GM21360 (cell line): Measurements from ENCODE around the gene LRMDA.

Experiments used
- ATAC-seq: cut with Tn5 transposase; IDR thresholded peaks from one replicate; pipeline ENCODE4 v1.9.1; 2021; ENCODE audit warnings: mild to moderate bottlenecking, moderate library complexity; ENCODE audit not compliant: unreplicated experiment

The LRMDA gene

DNA sequence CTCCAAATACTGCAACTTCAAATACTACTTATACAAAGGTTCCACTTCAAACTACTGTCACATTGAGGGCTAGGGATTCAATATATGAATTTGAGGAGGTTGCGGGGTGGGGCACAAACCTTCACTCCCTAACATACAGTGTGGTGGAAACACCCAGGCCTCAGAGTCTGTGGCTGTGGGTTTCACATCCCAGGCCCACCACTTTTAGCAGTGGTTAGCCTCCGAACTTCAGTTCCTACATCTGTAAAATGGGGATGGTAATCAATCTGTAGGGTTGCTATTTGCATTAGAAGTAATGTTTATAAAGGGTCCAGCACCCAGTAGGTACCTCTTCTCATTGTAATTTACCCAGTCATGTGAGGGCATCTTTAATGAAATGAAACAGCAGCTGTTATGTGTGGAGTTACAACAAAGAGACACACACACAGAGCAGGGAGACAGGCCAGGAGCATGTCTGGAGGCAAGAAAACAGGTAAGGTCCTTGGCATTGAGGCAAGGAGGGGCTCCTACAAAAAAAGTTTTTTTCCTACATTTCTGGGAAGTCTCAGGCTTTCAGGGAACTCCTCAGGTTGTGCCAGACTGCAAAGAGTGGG, 570.9 kb downstream of the LRMDA start:
- ATAC-seq, result no peak

DNA sequence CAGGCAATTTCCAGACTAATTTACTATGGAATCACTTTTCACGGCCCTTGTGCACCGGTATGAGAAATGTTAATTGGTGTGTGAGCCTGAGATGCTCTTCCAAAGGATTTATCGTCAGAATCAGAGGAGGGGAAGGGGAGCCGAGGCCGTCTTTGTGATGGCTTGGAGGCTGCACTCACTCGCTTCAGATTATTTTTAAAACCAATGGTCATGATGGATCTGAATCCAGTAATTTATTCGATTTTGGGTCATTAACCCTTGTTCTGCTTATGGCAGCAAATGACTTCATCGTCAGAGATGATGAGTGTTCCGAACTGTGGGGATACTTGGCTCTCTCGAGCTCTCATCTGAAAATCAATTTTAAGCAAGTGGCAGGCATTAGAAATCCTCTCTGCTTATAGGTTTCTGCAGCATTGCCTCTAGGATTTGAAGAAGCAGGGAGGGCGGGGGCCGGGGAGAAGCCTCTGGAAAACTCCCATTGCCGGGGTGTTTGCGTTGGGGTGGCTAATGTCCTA, 576.3 kb downstream of the LRMDA start:
- no peak for ATAC-seq

DNA sequence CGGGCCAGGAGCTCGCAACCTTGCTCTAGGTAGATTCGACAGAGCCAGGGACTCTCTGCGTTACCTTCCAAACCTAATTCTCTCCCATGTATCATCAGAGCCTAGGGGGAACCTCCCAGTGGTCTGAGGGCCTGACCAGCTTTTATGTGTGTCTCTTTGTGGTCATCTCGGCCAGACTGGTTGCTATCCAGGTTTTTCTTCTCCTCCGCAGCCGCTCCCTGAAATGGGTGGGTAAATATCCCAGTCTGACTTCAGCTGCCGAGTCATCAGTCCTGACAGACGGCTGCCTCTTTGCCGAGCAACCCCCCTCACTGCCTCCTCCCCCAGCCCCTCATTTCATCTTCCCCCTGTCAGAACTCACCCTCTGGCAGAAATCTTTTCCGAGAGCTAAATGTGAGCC, 578.1 kb downstream of the LRMDA start:
- no peak for ATAC-seq

DNA sequence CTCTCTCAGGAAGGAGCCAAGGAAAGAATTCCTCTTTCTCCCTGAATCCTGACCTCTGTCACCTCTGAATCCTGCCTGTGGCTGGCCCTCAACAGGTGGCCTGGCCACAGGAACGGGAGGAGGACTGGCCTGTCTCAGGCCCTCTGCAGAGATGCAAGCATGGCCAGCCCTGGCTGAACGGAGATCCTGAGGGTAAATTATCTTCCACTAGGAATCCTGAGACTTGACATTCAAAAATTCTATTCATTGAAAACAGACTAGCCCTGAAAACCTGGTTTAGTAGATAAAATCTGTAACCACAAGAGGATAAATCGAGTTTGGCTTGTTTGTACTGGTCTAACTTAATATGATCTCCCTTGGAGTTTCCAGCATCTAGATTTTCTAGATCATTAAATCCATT, 579.3 kb downstream of the LRMDA start:
- ATAC-seq, result no peak

DNA sequence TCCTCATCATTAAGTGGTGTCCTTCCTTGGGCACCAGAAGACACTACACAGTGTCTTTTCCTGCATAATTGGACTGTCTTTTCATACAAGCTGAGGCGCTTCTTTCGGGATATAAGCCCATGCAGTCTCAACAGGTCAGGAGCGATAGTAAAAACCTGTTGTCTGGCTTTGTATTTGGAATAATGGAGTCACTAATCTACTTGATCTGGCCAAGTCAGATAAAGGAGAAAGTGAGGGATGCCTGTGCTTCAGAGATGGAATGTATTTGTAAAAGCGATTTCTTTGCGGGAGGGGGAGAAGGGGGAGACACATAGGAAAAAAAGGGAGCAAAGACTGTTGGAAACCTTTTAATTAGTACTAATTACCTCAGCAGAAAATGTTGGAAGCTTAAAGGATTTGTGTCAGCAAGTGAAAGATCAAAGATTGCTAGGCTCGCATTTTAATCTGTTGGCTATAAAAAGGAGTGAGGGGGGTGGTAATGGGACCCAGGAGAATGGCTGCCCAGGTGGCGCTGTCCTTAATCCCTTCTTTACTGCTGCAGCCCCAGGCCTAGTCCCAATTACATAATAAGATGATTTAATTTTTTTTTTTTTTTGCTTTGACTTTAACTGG, 581.4 kb downstream of the LRMDA start:
- ATAC-seq, result no peak

DNA sequence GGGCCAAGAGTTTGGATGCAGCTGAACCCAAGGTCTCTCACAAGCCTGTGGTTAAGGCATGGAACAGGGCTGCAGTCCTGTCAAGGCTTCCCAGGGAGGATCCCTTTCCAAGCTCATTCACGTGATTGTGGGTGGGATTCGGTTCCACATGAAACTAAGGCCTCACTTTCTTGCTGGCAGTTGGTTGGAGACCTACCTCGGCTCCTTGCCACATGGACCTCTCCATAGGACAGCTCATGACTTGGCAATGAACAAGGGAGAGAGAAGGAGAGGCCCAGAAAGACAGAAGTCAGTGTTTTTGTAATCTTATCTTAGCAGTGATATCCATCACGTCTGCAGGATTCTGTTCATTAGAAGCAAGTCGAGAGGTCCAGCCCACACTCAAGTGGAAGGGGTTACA, 583.8 kb downstream of the LRMDA start:
- no peak for ATAC-seq

DNA sequence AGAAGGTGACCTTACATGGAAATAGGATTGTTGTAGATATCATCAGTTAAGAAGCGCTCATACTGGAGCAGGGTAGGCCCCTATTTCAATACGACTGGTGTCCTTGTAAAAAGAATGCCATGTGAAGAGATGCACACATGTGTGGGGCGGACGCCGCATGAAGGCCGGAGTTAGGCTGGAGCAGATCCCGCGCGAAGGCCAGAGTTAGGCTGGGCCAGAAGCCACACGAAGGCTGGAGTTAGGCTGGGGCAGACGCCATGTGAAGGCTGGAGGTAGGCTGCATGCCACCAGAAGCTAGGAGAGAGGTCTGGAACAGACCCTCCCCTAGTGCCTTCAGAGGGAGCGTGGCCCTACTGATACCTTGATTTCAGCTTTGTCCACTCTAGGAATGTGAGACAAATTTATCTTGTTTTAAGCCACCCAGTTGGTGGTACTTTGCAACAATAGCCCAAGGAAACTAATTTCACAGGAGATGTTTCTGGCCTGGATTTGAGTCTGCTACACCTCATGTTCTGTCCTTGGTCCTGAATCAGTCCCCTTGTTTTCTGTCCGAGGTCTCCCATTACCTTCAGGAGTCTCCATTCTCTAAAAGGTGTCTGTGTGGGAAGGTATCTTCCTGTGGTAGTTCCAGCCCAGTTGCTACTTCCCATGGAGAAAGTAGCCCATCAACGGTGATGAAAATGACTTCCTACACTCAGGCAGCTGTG, 585.8 kb downstream of the LRMDA start:
- no peak for ATAC-seq

DNA sequence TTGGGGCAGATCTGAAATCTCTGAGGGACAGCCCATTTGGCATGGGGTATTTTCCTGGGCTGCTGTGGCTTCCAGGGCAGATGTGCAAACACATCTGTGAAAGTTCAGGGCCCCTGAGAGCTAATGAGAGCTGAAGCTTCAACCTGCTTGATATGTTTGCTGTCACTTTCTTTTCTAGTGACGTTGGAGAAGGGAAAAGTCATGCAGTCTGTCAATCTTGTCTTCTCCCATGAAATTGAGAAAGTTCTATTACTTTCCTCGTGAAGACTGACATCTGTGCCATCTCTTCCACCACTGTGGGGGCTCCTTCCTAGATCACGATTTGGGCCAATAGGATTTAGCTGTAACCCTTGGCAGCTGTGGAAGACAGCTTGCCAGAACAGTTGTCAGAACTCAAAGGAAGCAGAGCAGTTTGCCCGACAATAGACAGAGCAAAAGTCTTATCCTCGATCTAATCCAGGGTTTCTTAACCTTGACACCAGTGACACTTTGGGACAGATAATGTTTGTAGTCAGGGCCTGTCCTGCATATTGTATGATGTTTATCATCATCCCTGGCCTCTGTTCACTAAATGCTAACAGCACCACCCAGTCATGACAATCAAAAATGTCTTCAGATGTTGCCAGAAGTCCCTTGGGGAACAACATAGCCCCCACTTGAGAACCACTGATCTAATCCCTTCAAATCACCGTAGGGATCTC, 586.5 kb downstream of the LRMDA start:
- ATAC-seq, result no peak

DNA sequence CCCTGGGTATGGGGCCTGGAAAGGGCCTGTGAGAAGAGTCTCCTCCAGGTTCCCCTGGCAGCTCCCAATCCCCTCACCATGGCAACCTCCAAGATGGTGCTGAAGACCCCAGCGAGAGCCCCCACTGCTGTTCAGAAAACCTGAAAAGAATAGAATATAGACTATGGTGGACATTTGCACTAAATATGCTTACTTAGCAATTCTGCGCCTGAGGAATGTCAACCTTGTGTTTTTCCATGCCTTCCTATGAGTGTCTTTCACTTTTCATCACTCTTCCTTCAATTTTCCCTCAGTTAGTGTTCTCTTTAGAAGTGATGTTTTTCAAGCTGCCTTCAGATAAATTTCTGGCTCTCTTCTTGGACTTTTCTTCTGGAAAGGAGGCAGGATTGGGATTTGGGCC, 589.2 kb downstream of the LRMDA start:
- no peak for ATAC-seq

DNA sequence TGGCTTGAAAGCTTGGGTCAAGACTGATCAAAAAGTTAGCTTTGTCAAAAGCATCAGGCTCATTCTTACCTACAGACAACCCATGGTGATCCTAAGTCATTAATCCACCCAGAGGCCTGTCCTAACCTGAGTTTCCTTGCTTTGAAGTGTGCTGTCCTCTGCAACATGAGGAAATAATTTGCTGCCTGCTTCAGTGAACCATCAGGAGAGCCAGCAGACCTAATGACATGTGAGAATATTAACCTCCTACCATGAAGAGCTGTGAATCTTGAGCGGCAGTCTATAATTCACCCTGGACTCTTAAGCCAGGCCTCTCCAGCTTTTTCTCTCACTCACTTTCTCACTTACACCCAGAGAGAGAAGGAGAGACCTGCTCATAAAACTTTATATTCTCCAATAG, 590.0 kb downstream of the LRMDA start:
- no peak for ATAC-seq

DNA sequence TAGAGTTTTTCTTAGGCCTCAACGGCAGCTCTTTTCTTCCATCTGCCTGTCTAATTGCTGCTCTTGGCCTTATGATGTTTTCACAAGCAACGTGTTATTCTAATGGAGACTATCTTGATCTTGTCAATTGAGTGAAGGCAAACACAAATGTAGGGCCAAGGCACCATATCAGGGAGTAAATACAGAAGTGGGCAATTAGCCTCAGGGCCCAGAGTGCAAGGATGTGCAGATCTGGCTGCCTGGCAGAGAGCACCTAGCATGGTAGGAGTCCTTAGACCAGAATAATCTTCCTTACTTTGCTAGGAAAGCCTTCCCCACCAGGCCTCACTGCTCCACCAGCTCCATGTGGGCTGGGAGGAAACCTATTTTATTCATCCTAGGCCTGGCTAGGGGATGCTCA, 590.9 kb downstream of the LRMDA start:
- no peak for ATAC-seq

DNA sequence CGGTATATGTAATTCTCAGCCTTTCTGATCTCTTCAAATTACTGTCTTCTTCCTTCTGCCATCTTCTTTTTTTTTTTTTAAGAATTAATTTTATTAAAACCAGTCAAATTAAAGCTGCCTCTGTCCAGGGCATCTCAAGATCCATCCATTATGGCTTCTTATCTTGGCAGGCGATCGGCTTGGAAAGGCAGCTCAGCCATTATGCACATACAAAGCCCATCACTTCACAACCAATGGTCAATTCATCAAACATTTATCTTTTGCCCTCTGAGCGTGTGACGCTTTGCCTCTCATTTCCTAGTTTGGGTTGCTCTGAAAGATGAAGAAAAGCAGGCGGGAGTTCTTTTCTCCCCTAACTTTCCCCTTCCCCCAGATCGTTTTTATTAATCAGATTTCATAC, 591.6 kb downstream of the LRMDA start:
- no peak for ATAC-seq

DNA sequence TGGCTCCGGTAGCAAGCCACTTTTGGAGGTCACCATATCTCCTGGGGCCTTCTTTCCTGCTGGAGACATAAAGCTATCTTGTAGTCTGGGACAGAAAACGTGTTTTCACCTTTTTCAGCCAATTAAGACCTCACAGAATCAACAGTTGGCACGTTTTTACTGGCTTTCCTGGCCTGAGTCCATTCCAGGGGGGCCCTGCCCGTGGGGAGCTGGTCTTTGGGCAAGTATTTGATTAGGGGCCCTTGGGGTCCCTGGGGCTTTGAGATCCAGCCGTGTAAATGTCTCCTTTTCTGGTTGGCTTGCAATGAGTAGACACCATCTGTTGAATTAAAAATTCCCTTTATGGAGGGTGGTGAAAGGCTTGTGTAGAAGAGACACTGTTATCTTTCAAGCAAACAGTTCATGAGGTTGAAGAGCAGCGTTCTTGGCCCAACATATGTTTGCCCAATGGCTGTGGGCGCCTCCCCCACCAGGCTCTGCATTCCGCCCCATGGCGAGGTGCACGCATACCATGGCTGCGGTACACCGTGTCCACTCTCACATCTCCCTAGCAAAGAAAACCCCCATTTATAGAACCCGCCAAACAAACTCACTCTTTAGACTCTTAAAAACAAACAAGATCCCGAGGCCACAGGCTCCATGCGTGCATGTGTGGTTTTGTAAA, 593.2 kb downstream of the LRMDA start:
- ATAC-seq, result no peak

DNA sequence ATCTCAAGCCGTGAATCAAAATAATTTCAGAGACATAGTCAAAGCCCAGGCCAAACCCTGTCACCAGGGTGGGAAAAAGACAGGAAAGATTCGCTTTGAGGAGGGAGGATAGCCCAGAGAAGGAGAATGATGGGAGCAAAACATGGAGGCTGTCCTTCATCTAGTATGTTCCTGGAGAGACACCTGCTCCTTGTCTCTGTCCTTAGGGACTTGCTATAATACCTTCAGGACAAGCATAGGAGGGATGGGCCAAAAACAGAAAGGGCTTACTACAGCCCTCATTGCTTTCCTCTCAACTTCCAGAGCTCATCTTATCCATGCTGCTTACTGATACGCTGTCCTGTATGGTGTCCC, 593.7 kb downstream of the LRMDA start:
- ATAC-seq, result no peak

DNA sequence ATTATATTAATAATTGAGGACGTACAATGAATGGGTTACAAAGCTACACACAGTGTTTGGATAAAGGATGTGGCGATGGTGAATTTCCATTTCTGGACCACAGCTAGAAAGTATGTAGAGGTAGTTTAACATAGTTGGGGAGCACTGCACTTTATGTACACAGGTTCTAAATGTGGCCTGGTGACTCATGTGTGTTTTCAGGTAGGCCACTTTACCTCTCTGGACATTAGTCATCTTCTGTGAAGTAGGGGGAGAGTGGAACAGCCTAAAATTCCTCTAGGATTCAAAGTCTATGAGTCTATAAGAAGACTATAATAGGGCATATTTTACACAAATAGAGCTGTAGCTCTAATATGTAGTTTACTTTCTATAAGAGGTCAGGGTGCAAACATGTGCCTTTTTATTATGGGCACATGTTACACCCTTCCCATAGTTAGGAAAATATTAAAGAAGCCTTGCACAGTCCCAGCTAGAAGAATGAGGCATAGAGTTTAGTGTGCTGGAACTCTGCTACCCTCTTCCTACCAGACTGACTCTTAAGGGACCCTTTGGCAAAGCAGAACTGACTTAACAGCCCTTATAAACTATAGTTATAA, 594.9 kb downstream of the LRMDA start:
- ATAC-seq, result no peak

DNA sequence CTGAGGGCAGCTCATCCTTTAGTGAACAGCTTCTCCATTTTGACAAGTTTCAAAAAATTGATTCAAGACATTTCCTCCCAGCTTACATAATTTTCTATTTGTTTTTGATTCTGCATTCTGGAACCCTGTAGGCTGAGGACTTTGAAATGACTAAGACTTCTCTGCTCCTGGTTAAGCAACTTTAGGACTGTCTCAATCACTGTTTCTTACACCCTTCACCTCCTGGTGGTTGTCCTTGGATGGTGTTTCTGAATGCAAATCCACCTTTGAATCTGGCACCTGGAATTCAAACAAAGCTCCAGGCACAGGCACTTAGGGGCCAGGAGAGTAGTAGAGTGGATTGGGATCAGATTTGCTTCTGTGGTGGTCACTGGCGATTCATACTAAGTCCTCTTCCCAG, 595.5 kb downstream of the LRMDA start:
- no peak for ATAC-seq

DNA sequence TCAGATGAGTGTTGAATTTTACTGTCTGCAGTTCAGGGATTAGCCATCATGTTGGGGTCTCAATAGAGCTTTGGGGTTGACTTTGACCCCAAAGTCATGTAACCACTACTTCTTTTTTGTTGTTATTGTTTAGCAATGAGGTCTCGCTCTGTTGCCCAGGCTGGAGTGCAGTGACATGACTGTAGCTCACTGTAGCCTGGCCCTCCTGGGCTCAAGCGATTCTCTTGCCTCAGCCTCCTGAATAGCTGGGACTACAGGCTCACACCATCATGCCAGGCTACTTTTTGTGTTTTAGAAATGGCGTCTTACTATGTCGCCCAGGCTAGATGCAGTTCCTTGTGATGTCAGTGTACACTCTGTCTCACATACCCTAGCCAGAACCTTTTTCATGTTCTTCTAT, 598.4 kb downstream of the LRMDA start:
- ATAC-seq, result no peak

DNA sequence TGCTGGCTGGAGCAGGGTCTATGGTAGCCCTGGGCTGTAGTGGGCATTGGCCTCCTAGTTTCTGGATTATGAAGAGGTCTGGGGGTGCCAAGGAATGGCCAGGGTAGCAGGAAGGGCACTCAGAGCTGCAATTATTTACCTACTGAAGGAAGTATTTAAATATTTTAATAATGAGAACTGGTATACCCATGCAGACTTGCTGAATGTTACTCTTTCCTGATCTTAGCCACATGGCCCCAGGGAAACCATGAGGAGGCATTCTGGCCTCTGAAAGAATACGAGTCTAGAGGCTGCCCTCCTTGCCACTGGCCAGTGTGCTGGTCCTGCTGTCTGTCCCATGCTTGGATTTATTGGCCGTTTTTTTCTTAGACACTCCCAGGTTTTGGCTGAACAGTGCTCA, 599.7 kb downstream of the LRMDA start:
- ATAC-seq, result no peak

DNA sequence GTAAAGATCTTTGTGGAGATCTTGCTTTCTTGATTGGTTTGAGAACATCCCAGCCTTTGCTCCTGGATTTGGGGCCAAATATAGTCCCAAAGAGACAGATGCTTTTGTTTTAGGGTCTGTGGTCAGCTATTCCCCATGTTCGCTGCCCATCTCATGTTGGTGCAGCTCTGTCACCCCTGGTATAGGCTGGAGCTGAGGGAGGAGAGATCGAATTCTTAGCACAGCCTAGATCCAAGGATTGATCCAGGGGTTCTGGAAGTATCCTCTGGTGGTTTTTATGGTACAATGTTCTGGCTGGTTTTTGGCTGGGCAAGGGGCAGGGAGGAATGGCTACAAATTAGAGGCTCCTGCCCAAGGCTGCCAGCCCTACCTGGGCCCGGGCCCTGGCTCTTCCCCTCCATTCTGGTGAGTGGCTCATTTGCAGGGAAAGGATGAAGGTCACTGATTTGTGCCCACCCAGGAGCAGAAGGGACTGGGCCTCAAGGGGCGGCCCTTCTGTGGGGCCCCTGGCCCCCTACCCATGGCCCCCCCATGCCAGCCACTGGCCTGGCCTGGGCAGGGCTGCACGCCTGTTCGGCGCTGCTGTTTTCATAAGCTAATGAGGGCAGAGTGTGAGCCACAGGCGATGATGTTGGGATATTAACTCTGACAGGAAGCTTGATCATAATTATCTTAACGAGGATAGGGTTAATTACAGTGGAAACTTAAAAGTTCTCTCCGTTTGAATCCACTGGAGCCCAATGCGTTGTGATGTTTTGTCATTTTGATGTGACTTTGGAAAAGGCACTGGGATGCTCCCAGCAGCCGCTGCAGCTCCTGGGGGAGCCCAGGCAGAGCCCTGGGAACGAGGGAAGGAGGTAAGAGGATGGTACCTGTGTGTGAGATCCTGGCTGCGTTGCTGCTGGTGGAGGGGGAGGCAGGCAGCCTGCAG, 600.6 kb downstream of the LRMDA start:
- ATAC-seq, result no peak

DNA sequence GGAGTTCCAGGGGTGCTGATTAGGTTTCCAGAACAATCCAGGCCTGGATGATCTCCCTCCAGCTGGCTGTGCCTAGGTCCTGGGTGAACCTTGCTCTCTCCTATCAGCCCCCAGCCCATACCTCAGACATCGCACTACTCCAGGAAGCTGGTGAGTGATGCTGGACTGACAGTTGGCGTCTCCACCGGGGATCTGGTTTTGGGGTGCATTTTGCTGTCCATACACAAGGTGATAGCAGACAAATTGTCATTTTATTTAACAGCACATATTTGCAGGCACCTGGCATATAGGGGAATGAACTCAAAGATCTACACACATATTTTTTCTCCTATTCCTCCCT, 601.2 kb downstream of the LRMDA start:
- no peak for ATAC-seq
